OCI-LY7 (cell line): ENCODE results near the gene ATXN1.

Source experiments
- CTCF ChIP-seq: fragments of 200-600 bp; sonication (generic); conservative IDR thresholded peaks from 2 replicates; pipeline ENCODE4 v1.5.1; 2014; ENCODE audit warnings: mild to moderate bottlenecking, antibody characterized with exemption, low read length, moderate library complexity, mixed read lengths
- EZH2phosphoT487 ChIP-seq: fragments of 200-600 bp; sonication (generic); IDR thresholded peaks from 2 replicates; pipeline ENCODE4 v1.6.1; 2018; ENCODE audit warnings: low read depth, borderline replicate concordance, mild to moderate bottlenecking, mixed run types, antibody characterized with exemption, low read length, moderate library complexity, mixed read lengths

GRCh38 chr6:16431106-16431505, 330.2 kb downstream of the ATXN1 start:
- TF ChIP-seq CTCF: no peak
- no peak for TF ChIP-seq EZH2phosphoT487
